IgD-negative memory B cell (primary cell): ENCODE results near the gene COX11. TPM values are rescaled to one million over a fixed set of nuclear protein-coding genes. Genes with fewer than 3 reads are reported as not detected.
A peak's percentile ranks its signal among the peaks of the same experiment; 100 is the strongest.

Experiments
- H3K27ac Mint-ChIP-seq, 3 donors: one replicate each; pipeline ENCODE4 v1.8.0; 2020 to 2022; ENCODE audit warnings: mild to moderate bottlenecking in 3 of 3, mixed read lengths in 3 of 3, moderate library complexity in 1 of 3
- H3K27me3 Mint-ChIP-seq: one replicate; pipeline ENCODE4 v1.8.0; 2021; ENCODE audit warnings: mixed read lengths
- H3K36me3 Mint-ChIP-seq: one replicate; pipeline ENCODE4 v1.8.0; 2020; ENCODE audit warnings: mild to moderate bottlenecking, mixed read lengths
- H3K4me1 Mint-ChIP-seq, 3 donors: one replicate each; pipeline ENCODE4 v1.8.0; 2020 to 2022; ENCODE audit warnings: mixed read lengths in 3 of 3, mild to moderate bottlenecking in 1 of 3
- H3K4me3 Mint-ChIP-seq, 4 donors: one replicate each; pipeline ENCODE4 v1.8.0; 2020 to 2022; ENCODE audit warnings: mild to moderate bottlenecking in 4 of 4, mixed read lengths in 4 of 4, moderate library complexity in 3 of 4
- H3K9me3 Mint-ChIP-seq, 3 donors: one replicate each; pipeline ENCODE4 v1.8.0; 2020 to 2021; ENCODE audit warnings: mixed read lengths in 3 of 3, mild to moderate bottlenecking in 1 of 3
- polyA plus RNA-seq: library from polyadenylated mRNA; unstranded; fragments of 300-500 nt; fragmentation: Illumina TruSeq; gene quantifications from one replicate; pipeline ENCODE4 v1.2.3, GENCODE V29; 2021

Gene COX11
- polyA plus RNA-seq, 1 donor from 2014 or later: 50.6 TPM

DNA sequence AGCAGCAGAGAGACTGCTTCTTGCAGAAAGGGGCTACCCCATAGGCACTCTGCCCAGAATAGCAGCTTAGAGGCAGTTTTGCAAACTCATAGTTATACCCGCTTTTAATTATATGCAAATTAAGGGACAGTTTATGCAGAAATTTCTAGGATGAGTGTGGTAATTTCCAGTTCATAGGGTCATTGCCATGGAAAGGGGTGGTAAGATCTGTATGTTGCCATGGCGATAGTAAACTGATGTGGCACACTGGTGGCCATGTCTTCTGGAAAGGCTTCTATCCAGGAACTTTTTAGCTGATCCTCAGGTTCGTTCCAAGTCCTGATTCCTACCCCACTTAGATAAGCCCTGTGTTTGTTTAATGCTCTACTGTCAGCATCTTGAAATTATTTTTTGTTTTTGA, 6.3 kb upstream of the COX11 start:
- Mint-ChIP-seq H3K27ac (no peak overlapping the region), H3K27me3 (no peaks in the 10 kb centered on the region), H3K4me1 (peaks cover 0 to 4% (median 0%) of the 10 kb centered on the region in 3 donors), H3K9me3 (no peaks in the 10 kb centered on the region), H3K36me3 (no peaks in the 10 kb centered on the region), H3K4me3 (no peak overlapping the region)

GRCh38 chr17:54972406-54973138, 4.1 kb upstream of the COX11 start:
- H3K9me3 Mint-ChIP-seq: no peaks in the 10 kb centered on the region
- peaks cover 0 to 6% (median 0%) of the 10 kb centered on the region in 3 donors for H3K4me1 Mint-ChIP-seq
- H3K4me3 Mint-ChIP-seq: no peak overlapping the region
- H3K36me3 Mint-ChIP-seq: no peaks in the 10 kb centered on the region
- no peaks in the 10 kb centered on the region for H3K27me3 Mint-ChIP-seq
- no peak overlapping the region for H3K27ac Mint-ChIP-seq

DNA sequence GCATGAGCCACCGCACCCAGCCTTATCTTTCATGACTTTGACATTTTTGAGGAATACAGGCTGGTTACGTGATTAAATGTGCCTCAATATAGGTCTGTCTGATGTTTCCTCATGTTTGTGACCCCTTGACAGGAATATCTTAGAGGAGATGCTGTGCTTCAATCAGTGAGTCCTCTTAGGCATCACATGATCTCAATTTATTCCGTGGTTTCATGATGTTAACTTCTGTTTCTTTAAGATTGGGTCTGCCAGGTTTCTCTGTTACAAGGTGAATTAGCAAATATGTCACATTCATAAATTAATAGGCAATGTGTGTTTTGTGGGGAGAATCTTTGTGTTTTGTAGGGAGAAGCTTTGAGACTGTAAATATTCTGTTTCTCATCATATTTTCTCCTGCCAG, 3.4 kb upstream of the COX11 start:
- Mint-ChIP-seq H3K27me3 (no peaks in the 10 kb centered on the region), H3K4me1 (peaks cover 0 to 7% (median 6%) of the 10 kb centered on the region in 3 donors), H3K4me3 (no peak overlapping the region), H3K27ac (no peak overlapping the region), H3K36me3 (no peaks in the 10 kb centered on the region), H3K9me3 (no peaks in the 10 kb centered on the region)

- H3K9me3 Mint-ChIP-seq: no peaks in the 10 kb centered on the region
- no peaks in the 10 kb centered on the region for H3K36me3 Mint-ChIP-seq
- H3K27me3 Mint-ChIP-seq: no peaks in the 10 kb centered on the region
- peak overlapping the region in 1 of 3 donors; percentile 54 for H3K27ac Mint-ChIP-seq
- peak overlapping the region in 1 of 4 donors; percentile 54 for H3K4me3 Mint-ChIP-seq
- peaks cover 6 to 10% (median 7%) of the 10 kb centered on the region in 3 donors for H3K4me1 Mint-ChIP-seq
These were observed 2.7 kb upstream of the COX11 start for GRCh38 chr17:54971147-54971546.

DNA sequence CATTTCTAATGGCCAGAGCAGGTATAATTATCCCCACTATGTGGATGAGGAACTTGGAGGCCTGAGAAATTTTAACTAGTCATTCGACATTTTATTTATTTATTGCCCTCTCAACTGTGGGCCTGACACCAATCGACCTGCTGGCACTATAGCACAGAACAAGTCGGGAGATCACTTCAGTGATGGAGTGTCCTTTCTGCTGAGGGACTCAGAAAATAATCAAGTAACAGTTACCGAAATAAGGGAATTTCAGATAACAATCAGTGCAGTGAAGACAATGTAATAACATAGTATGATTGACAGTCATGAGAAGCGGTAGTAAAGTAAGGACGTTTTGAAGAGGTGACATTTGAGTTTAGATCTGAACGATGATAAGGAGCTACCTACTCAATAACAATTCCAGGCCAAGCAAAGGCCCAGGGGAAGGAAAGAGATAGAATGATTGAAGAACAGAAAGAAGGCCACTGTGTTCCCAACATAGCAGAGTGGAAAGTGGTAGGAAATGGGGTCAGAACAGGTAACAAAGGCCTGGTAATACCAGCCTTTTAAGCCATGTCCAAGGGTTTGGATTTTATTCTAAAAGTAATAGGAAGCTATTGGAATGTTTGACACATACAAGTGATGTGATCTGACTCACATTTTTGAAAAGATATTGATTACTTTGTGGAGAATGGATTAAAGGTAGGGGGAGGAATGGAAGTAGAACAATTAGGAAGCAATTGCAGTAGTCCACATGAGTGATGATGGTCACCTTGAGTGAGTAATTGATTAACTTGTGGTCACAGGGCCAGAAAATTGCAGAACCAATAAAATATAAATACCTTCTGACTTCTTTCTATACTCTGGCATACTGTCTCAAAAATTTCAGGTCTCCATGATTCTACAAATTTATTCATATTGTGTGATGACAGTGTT, 1.5 kb upstream of the COX11 start:
- Mint-ChIP-seq H3K27ac (peak overlapping the region in 1 of 3 donors; percentile 14), H3K27me3 (no peaks in the 10 kb centered on the region), H3K4me1 (peaks cover 7 to 16% (median 8%) of the 10 kb centered on the region in 3 donors), H3K36me3 (no peaks in the 10 kb centered on the region), H3K4me3 (peak overlapping the region in 1 of 4 donors; percentile 61), H3K9me3 (no peaks in the 10 kb centered on the region)

DNA sequence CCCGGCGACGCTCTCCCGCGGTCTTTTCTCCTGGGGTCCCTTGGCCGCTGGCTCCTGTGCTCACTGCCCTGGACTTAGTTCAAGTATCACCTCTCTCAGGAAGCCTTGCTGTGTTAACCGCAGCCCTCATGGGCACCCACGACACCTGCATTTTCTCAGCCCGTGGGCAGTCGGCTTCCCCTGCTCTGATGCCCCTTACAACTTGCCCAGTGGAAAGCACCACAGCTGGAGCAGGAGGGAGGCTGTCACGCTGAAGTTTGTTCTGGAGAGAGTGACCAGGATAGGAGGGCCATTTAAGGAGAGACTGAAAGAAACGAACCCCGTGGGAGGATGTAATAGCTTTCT, 506 bp upstream of the COX11 start:
- Mint-ChIP-seq H3K4me1 (peaks cover 7 to 16% (median 8%) of the 10 kb centered on the region in 3 donors), H3K27me3 (no peaks in the 10 kb centered on the region), H3K36me3 (no peaks in the 10 kb centered on the region), H3K27ac (no peak overlapping the region), H3K4me3 (no peak overlapping the region), H3K9me3 (no peaks in the 10 kb centered on the region)

DNA sequence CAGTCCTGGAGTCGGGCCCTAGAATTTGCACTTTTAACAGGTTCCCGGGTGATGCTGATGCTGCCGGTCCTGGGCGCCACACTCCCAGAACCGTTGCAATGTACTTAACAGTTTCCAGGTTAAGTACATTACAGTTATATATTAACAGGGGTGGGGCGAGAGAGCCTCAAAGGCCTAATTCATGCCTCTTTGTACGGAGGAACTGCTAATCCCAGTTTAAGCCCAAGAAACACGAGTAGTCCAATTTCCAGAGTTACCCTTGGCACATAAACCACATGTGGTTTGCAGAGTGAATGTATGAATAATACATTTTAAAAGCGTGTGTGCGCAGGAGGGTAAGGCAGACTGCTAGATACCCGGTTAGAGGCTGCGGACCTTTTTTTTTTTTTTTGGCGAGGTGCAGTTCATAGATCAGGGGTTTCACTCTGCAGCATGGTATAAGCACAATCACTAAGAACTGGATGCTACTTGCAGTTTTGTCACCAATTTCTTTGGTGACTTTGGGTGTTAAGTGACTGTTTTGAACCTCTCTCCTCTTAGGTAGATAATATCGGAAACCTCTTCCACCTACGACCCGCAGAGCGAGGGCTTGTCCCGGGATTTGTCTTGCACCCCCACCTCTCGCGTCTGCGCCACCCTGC, 713 bp downstream of the COX11 start:
- Mint-ChIP-seq H3K4me1 (peaks cover 6 to 19% (median 12%) of the 10 kb centered on the region in 3 donors), H3K4me3 (no peak overlapping the region), H3K9me3 (no peaks in the 10 kb centered on the region), H3K36me3 (no peaks in the 10 kb centered on the region), H3K27ac (no peak overlapping the region), H3K27me3 (no peaks in the 10 kb centered on the region)

GRCh38 chr17:54956791-54957190, 11.7 kb downstream of the COX11 start:
- H3K4me3 Mint-ChIP-seq: no peak overlapping the region
- peaks cover 11% of the 10 kb centered on the region for H3K36me3 Mint-ChIP-seq
- no peaks in the 10 kb centered on the region for H3K9me3 Mint-ChIP-seq
- H3K4me1 Mint-ChIP-seq: no peaks in the 10 kb centered on the region
- H3K27ac Mint-ChIP-seq: no peak overlapping the region
- H3K27me3 Mint-ChIP-seq: no peaks in the 10 kb centered on the region

DNA sequence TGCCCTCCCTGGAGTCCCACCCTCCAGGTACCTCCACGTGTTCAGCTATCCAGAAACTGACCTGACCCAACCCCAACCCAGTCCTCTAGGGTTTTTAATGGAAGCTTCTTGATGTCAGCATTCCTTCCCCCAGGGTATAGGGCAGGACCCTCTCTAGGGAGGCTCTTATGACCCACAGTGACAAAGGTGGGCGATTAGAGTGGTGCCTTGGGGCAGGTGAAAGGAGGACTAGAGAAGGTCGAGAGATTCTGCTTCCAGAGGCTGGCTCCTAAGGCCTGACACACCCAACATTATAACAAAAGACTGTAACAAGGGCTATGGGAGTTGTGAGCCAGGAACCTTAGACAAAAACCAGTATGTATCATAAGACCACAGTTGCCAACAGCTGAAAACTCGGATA, 17.2 kb downstream of the COX11 start:
- Mint-ChIP-seq H3K9me3 (peaks cover 0 to 5% (median 3%) of the 10 kb centered on the region in 3 donors), H3K27me3 (peaks cover 4% of the 10 kb centered on the region), H3K36me3 (peaks cover 11% of the 10 kb centered on the region), H3K4me3 (no peak overlapping the region), H3K4me1 (no peaks in the 10 kb centered on the region), H3K27ac (no peak overlapping the region)

GRCh38 chr17:54950116-54950515, 18.3 kb downstream of the COX11 start:
- H3K4me3 Mint-ChIP-seq: no peak overlapping the region

DNA sequence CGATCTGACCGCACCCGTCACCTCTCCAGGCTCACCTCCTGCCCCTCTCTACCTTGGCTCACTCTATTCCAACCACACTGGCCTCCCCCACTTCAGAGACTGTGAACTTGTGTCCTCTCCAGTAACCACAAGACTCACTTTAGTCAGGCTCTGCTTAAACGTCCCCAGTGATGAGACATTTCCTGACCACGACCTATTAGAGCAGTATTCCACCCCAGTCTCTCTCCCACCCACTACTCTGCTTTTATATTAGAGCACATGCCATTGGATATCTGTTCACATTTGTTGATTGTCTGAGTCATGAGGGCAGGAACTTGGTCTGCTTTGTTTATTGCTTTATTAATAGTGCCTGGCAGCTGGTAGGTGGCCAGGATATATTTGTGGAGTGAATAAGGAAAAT, 20.1 kb downstream of the COX11 start:
- H3K27ac Mint-ChIP-seq: no peak overlapping the region
- peaks cover 4% of the 10 kb centered on the region for H3K27me3 Mint-ChIP-seq
- peaks cover 0 to 2% (median 0%) of the 10 kb centered on the region in 3 donors for H3K4me1 Mint-ChIP-seq
- H3K4me3 Mint-ChIP-seq: no peak overlapping the region
- peaks cover 7% of the 10 kb centered on the region for H3K36me3 Mint-ChIP-seq
- peaks cover 0 to 5% (median 3%) of the 10 kb centered on the region in 3 donors for H3K9me3 Mint-ChIP-seq

More at GRCh38 chr17:54950116-54950515, 18.3 kb downstream of the COX11 start:
- Mint-ChIP-seq H3K9me3 (peaks cover 0 to 5% (median 3%) of the 10 kb centered on the region in 3 donors), H3K27me3 (peaks cover 4% of the 10 kb centered on the region), H3K27ac (no peak overlapping the region), H3K4me1 (peaks cover 0 to 2% (median 0%) of the 10 kb centered on the region in 3 donors), H3K36me3 (peaks cover 13% of the 10 kb centered on the region)

DNA sequence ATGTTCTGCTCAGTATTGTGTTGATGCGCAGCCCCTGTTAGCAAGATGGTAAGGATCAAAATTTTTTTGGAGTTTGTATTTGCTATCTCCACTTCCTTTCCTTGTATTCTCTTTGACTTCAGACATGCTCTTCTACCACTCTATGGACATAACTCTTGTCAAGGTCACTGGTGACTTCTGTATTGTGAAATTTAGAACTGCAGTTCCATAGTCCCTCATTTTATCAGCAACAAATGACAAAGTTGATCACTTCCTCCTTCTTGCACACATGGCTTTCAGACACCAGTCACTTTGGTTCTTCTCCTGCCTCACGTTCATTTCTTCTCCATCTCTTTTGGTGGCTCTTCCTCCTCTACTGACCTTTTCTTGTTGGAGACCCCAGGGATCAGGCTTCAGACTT, 21.1 kb downstream of the COX11 start:
- Mint-ChIP-seq H3K27ac (no peak overlapping the region), H3K27me3 (peaks cover 4% of the 10 kb centered on the region), H3K9me3 (peaks cover 0 to 5% (median 3%) of the 10 kb centered on the region in 3 donors), H3K4me3 (no peak overlapping the region), H3K4me1 (peaks cover 0 to 2% (median 0%) of the 10 kb centered on the region in 3 donors), H3K36me3 (peaks cover 4% of the 10 kb centered on the region)

DNA sequence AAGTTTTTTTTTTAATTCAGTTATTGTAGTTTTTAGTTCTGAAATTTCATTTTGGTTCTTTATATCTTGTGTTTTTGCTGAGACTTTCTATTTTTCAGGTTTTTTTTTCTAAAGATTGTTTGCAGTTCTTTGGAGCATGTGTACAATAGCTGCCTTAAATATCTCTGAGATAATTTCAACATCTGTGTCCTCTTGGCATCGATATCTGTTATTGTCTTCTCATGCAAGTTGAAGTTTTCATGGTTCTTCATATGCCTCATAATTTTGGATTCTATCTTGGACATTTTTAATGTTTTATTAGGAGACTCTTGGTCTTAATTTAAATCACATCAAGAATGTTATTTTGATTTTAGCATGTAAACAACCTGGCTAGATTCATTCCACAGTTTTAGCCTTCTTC, 22.8 kb downstream of the COX11 start:
- Mint-ChIP-seq H3K27ac (no peak overlapping the region), H3K36me3 (peaks cover 4% of the 10 kb centered on the region), H3K27me3 (peaks cover 4% of the 10 kb centered on the region), H3K4me3 (no peak overlapping the region), H3K9me3 (peaks cover 0 to 5% (median 3%) of the 10 kb centered on the region in 3 donors), H3K4me1 (peaks cover 0 to 2% (median 0%) of the 10 kb centered on the region in 3 donors)

GRCh38 chr17:54945231-54945630, 23.2 kb downstream of the COX11 start:
- Mint-ChIP-seq H3K4me3 (no peak overlapping the region), H3K27ac (no peak overlapping the region), H3K9me3 (peaks cover 0 to 5% (median 3%) of the 10 kb centered on the region in 3 donors), H3K27me3 (peaks cover 4% of the 10 kb centered on the region), H3K4me1 (peaks cover 0 to 2% (median 0%) of the 10 kb centered on the region in 3 donors), H3K36me3 (peaks cover 4% of the 10 kb centered on the region)

- Mint-ChIP-seq H3K27ac (no peak overlapping the region), H3K9me3 (peaks cover 0 to 5% (median 3%) of the 10 kb centered on the region in 3 donors), H3K36me3 (peaks cover 4% of the 10 kb centered on the region), H3K4me3 (no peak overlapping the region), H3K4me1 (peaks cover 0 to 2% (median 0%) of the 10 kb centered on the region in 3 donors), H3K27me3 (peaks cover 4% of the 10 kb centered on the region)
These were observed 23.7 kb downstream of the COX11 start for GRCh38 chr17:54944796-54945195.
